ENCODE data around the gene SDHB. TPM values are rescaled to one million over a fixed set of nuclear protein-coding genes. Genes with fewer than 3 reads are reported as not detected.

SDHB gene
- total RNA-seq, result 151 and 159 TPM in 2 replicates

GRCh38 chr1:17053685-17054410, at the start of gene SDHB:
Gene SDHB, minus strand, starts transcription at chr1:17054032. Its CDS starts 13 bp downstream, at chr1:17054019.

GRCh38 chr1:17011439-17012307, 42.2 kb downstream of the SDHB start, which contains the start of gene ATP13A2:
Gene ATP13A2, minus strand, starts transcription at chr1:17011928. Its CDS starts 190 bp downstream, at chr1:17011738.

GRCh38 chr1:16980473-16981268, 73.2 kb downstream of the SDHB start, which contains the start of gene MFAP2:
Gene MFAP2, minus strand, starts transcription at chr1:16980620. Its CDS starts 2,347 bp downstream, at chr1:16978273.

Other genes starting within 250 kb of the SDHB start
- under 0.01 and 2,224 TPM in 2 replicates for gene RNU1-2, start 158.1 kb downstream of the SDHB start, total RNA-seq
- gene CROCC, start 132.1 kb downstream of the SDHB start, total RNA-seq, result 18.6 and 25.0 TPM in 2 replicates
- 8.0 and 22.1 TPM in 2 replicates for gene MFAP2, start 73.4 kb downstream of the SDHB start, total RNA-seq
- gene ATP13A2, start 42.1 kb downstream of the SDHB start, total RNA-seq, result 17.6 TPM in 2 replicates
- under 0.01 TPM in 1 of 2 replicates, not detected in the other for gene PADI2, start 65.4 kb upstream of the SDHB start, total RNA-seq
- under 0.01 TPM in 1 of 2 replicates, not detected in the other for gene PADI1, start 151.1 kb upstream of the SDHB start, total RNA-seq
- gene PADI3, start 195.1 kb upstream of the SDHB start, total RNA-seq, result not detected in 2 replicates

All from uterine smooth muscle cell (primary cell).